ENCODE measurements around the gene EPS15.
A peak's percentile ranks its signal among the peaks of the same experiment; 100 is the strongest.
"Not testable (repeated sequence)": the region's sequence is repeated elsewhere in the genome, so short reads cannot be mapped to it uniquely, and the experiment has no call there.

Gene EPS15

DNA sequence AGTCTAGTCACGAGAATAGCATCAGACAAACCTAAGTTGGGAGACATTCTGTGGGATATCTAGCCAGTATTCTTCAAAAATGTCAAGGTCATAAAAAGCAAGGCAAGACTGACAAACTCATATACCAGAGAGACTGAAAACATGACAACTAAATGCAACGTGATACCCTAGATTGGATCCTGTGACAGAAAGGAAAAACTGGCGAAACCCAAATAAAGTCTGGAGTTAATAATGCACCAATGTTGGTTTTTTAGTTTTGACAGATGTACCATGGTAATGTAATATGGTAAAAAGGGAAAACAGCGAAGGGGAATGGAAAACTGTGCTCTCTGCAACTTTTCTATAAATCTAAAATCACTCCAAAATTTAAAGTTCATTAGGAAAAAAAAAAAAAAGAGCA lies 64.5 kb downstream of the EPS15 start:
- no peak for DNase-seq (ENCODE audit: extremely low read depth, low read depth)
- no peak overlapping the region for H3K4me3 ChIP-seq (replicated peaks; ENCODE audit: low read depth, low read length)
- TF ChIP-seq, protein P1, sequence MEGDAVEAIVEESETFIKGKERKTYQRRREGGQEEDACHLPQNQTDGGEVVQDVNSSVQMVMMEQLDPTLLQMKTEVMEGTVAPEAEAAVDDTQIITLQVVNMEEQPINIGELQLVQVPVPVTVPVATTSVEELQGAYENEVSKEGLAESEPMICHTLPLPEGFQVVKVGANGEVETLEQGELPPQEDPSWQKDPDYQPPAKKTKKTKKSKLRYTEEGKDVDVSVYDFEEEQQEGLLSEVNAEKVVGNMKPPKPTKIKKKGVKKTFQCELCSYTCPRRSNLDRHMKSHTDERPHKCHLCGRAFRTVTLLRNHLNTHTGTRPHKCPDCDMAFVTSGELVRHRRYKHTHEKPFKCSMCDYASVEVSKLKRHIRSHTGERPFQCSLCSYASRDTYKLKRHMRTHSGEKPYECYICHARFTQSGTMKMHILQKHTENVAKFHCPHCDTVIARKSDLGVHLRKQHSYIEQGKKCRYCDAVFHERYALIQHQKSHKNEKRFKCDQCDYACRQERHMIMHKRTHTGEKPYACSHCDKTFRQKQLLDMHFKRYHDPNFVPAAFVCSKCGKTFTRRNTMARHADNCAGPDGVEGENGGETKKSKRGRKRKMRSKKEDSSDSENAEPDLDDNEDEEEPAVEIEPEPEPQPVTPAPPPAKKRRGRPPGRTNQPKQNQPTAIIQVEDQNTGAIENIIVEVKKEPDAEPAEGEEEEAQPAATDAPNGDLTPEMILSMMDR (IDR thresholded peaks at IDR 0.05; ENCODE audit: low read depth, low read length, missing control alignments) = no peak

GRCh38 chr1:51453010-51453409 lies 66.1 kb downstream of the EPS15 start:
- H3K4me3 ChIP-seq (replicated peaks; ENCODE audit: low read depth, low read length) = no peak overlapping the region
- TF ChIP-seq, protein P1 (IDR thresholded peaks at IDR 0.05; ENCODE audit: low read depth, low read length, missing control alignments) = no peak
- no peak for DNase-seq (ENCODE audit: extremely low read depth, low read depth)

DNA sequence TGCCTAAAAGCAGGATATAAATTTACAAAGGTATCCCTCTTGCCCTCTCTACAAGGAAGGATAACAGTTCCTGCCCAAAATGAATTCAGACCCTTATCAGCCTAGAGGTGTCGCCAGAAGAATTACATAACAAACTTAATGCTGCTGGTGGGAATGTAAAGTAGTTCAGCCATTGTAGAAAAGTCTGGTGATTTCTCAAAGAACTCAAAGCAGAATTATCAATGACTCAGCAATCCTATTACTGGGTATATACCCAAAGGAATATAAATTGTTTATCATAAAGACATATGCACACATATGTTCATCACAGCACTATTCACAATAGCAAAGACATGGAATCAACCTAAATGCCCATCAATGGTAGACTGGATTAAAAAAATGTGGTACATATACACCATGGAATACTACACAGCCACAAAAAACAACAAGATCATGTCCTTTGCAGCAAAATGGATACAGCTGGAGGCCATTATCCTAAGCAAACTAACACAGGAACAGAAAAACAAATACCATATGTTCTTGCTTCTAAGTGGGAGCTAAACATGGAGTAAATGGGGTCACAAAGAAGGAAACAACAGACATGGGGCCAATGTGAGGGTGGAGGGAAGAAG lies 70.1 kb downstream of the EPS15 start:
- not testable (repeated sequence) for H3K4me3 ChIP-seq (replicated peaks; ENCODE audit: low read depth, low read length); DNase-seq (ENCODE audit: extremely low read depth, low read depth)

DNA sequence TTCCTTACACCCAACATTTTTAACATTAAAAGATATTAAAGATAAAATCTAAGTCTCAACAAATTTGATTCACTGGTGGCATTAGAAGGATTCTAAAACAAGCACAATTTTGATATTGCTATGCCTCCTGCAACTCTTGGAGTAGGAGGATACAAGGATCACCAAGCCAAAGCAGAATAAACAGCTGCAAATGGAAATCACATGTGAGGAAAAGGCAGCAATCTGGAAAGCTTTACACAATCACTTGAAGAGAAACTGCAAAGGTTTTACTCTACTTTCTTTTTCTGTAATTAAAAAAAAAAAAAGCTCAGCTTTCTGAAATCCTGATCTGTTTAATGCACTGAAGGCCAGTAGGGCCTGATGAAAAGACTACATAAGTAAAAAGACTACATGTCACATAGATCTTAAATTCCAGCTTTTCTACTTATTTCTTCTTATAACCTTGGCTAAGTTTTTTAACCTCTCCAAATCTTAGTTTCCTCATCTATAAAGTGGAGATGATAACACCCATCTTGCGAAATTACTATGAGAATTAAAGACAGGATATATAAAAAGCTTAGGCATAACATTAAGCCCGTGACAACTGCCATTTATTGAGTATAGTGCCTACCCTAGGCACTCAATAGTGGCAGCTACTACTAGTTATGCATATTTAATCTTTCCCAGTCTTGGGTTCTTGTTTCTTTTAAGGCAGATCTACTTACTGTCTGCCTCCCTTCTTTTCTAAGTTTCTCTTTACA lies 73.5 kb downstream of the EPS15 start:
- peak; percentile 19 for DNase-seq (ENCODE audit: extremely low read depth, low read depth)
- H3K4me3 ChIP-seq (replicated peaks; ENCODE audit: low read depth, low read length) = no peak overlapping the region
- TF ChIP-seq, protein P1 (IDR thresholded peaks at IDR 0.05; ENCODE audit: low read depth, low read length, missing control alignments) = no peak

- TF ChIP-seq, protein P1 (IDR thresholded peaks at IDR 0.05; ENCODE audit: low read depth, low read length, missing control alignments) = no peak
- DNase-seq (ENCODE audit: extremely low read depth, low read depth) = no peak
- H3K4me3 ChIP-seq (replicated peaks; ENCODE audit: low read depth, low read length) = no peak overlapping the region
These were observed 74.4 kb downstream of the EPS15 start for GRCh38 chr1:51444534-51445192.

GRCh38 chr1:51444096-51444495 lies 75.0 kb downstream of the EPS15 start:
- TF ChIP-seq, protein P1 (IDR thresholded peaks at IDR 0.05; ENCODE audit: low read depth, low read length, missing control alignments) = no peak
- H3K4me3 ChIP-seq (replicated peaks; ENCODE audit: low read depth, low read length) = no peak overlapping the region
- no peak for DNase-seq (ENCODE audit: extremely low read depth, low read depth)

DNA sequence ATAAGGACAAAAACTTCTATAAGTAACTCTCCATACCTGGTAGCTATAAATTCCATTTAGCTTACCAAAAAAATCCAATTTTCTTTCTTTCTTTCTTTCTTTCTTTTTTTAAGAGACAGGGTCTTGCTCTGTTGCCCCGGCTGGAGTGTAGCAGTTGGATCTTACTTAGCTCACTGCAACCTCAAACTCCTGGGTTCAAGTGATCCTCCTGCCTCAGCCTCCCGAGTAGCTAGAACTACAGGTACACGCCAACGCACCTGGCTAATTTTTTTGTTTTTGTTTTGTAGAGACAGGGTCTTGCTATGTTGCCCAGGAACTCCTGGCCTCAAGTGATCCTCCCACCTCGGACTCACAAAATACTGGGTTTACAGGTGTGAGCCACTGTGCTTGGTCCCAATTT lies 75.5 kb downstream of the EPS15 start:
- no peak overlapping the region for H3K4me3 ChIP-seq (replicated peaks; ENCODE audit: low read depth, low read length)
- no peak for DNase-seq (ENCODE audit: extremely low read depth, low read depth)
- TF ChIP-seq, protein P1 (IDR thresholded peaks at IDR 0.05; ENCODE audit: low read depth, low read length, missing control alignments) = no peak
